ENCODE results near the gene ZC3H7A.
"Not testable (repeated sequence)": the region's sequence is repeated elsewhere in the genome, so short reads cannot be mapped to it uniquely, and the experiment has no call there.

ZC3H7A gene

GRCh38 chr16:11799509-11800381 is 2.7 kb upstream of the ZC3H7A start:
- no peak for DNase-seq

- no peak for DNase-seq
Measured at GRCh38 chr16:11799017-11799381, 1.9 kb upstream of the ZC3H7A start.

DNA sequence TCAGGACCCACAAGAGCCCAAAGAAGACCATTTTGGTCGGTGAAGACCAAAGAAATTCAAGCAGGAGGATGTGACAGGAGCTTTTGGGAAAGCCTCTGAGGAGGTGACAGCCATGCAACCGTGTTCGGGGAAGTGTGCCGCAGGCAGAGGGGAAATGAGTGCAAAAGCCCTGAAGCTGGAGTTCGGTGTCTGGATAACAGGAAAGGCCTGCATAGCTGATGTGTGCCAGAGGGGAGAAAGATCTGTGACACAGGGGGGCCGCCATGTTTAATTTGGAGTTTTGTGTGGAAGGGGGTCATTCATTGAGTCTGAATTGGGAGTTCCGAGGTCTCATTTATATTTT is 870 bp upstream of the ZC3H7A start:
- DNase-seq: no peak

DNA sequence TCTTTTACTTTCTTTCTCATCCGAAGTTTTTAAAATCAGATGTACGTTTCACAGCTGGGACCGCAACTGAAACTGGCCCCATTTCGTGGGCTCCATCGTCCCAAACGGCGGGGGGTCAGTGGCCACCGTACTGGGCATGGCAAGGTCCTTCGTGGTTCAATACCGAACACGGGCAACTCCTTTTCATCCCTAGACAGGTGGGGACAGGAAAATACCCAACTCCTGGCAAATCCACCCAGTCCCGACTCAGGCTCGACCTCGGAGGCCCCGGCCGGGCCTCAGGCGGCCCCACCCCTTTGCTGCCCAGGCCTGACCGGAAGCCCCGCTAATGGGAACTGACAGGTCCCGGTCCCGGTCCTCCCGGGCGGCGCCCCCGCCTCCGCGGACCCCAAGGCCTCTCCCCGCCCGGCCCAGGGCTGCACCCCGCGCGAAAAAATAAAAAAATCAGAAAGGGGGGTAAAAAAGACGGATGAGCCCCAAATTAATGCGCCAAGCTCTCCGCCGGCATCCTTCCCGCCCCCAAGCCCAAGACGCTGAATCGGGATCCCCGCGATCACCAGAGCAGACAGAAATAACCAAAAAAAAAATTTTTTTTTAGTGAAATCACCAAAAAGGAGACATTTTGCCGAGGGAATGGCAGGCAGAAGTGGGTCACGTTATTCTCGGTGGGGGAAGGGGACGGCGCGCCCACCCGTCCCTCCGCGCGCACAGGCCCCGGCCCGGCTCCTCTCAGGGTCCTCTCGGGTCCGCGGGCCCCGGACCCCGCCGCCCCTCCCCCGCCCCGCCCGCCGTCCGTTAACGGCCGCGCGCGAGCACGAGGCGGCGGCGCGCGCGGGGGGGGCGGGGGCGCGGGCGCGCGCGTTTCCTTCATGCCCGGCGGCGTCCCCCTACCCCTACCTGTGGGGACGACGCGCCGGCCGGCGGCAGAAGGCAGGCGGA is 562 bp downstream of the ZC3H7A start:
- DNase-seq: no peak

GRCh38 chr16:11795887-11796226 is 1.2 kb downstream of the ZC3H7A start:
- DNase-seq: no peak

DNA sequence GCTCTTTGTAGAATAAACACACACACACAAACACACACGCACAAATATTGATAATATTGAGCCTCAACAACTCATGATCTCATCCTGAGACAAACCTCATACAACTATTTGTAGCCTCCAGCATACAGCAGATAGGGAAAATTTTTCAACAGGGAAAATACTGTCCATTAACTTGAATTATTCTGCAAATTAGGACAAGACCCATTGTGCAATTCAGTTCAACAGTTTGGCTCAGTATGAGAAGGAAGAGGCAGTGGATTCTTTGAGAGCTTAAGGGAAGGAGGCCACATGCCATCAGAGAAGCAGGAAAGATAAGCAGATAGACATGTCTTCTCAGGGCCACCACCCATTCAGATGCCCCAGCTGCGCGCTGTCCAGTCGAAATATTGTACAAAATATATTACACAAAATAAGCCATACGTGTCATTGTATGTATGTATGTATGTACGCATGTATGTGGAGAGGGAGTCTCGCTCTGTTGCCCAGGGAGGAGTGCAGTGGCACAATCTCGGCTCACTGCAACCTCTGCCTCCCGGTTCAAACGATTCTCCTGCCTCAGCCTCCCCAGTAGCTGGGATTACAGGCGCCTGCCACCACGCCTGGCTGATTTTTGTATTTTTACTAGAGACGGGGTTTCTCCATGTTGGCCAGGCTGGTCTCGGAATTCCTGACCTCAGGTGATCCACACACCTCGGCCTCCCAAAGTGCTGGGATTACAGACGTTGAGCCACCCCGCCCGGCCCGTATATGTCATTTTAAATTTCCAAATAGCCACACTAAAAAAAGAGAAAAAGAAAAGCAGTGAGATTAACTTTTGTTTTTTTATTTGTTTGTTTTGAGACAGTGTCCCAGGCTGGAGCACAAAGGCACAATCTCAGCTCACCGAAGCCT is 1.8 kb downstream of the ZC3H7A start:
- no peak for DNase-seq

GRCh38 chr16:11794447-11794846 is 2.6 kb downstream of the ZC3H7A start:
- no peak for DNase-seq

- DNase-seq: no peak
Measured at GRCh38 chr16:11793840-11794239, 3.2 kb downstream of the ZC3H7A start.

- DNase-seq: peak; percentile 97
Measured at GRCh38 chr16:11792410-11793241, 4.4 kb downstream of the ZC3H7A start.

DNA sequence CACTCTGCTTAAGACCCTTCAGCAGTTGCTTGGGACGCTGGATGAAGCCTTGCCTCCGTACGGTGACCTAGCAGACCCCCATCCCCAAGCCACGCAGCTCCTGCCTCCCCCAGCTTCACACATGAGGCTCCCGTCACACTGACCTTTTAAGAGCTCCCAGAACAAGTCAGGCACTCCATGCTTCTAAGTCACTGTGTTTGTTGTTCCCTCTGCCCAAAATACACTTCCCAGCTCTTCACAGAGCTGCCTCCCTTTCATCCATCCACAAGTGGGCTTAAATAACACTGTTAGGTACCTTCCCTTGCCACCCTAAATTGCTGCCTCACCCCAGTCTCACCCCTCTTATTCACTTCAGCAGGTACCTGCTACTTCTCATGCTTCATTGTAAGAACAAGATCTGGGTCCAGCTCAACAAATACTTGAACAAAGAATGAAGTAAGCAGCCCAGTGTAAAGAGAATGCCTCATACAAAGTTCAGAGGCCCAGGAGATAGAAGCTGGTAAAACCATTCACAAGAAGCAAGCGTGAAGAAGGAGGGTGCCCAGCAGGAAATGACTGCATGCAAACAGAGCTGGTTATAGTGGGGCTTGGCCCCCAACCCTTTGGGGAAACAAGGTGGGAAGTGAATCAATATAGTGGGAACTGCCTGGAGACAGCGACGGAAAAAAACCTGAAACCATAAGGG is 5.8 kb downstream of the ZC3H7A start:
- DNase-seq: peak; percentile 94

DNA sequence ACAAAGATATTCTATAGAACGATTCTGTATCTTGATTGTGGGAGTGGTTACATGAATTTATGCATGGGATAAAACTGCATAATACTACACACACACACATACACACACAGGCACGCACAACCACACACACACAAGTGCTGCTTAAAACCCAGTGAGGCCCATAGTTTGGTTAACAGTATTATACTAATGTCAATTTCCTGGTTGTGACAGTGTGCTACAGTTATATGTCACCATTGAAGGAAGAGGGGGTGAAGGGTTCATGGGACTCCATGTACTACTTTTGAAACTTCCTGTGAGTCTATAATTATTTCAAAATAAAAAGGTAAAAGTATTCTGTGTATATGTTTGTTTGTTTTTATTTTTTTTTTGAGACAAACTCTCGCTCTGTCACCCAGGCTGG is 8.1 kb downstream of the ZC3H7A start:
- no peak for DNase-seq

DNA sequence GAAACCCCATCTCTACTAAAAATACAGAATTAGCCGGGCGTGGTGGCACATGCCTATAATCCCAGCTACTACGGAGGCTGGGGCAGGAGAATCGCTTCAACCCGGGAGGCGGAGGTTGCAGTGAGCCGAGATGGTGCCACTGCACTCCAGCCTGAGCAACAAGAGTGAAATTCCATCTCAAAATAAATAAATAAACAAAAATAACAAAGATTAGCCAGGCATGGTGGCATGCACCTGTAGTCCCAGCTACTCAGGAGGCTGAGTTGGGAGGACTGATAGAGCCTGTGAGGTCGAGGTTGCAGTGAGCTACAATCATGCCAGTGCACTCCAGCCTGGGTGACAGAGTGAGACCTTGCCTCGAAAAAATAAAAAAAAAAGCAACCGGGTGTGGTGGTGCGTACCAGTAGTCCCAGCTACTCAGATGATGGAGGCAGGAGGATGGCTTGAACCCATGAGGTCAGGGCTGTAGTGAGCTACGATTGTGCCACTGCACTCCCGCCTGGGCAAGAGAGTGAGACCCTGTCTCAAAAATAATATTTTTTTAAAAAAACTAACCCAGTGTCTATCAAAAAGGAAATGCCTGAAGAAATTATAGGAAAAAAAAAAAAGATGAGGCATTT is 12.0 kb downstream of the ZC3H7A start:
- DNase-seq: not testable (repeated sequence)

DNA sequence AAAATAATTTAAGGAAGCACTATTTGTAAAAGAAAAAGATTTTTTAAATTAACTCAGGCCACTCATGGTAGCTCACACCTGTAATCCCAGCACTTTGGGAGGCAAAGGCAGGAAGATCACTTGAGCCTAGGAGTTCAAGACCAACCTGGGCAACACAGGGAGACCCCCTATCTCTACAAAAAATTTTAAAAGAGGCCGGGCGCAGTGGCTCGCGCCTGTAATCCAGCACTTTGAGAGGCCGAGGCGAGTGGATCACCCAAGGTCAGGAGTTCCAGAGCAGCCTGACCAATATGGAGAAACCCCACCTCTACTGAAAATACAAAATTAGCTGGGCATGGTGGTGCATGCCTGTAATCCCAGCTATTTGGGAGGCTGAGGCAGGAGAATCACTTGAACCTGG is 12.7 kb downstream of the ZC3H7A start:
- DNase-seq: not testable (repeated sequence)

DNA sequence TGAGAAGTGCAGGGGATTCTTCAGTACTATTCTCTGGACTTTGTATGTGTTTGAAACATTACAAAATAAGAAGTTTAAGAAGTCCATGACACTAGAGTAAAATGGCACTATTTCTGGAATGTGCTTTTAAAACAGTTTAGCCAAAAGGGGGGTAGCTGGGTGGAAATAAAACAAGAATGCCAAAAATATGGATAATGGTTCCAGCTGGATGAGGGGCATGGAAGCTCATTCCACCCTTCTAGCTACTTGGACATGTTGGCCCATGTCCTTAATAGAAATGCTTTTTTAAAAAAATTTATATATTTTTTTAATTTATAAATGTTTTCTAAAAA is 13.1 kb downstream of the ZC3H7A start:
- DNase-seq: no peak

- no peak for DNase-seq
Measured at GRCh38 chr16:11783319-11784037, 13.6 kb downstream of the ZC3H7A start.

DNA sequence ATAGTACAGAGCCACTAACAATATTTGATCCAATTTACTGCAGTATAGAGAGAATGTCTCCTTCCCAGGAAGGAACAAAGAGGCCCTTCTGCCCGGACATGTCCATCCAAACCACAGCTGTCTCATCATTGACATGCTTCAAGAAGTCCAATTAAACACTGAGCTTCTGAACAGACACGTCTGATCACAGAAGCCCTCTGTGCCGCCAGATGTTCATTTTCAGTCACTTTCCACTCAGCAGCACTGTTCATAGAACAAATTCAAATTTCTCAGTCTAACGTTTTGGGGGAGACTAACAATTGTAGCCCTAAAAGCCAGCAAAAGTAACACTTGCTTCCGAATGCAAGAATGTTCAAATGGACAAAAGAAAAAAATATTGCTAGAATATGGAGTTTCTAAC is 15.3 kb downstream of the ZC3H7A start:
- no peak for DNase-seq

DNA sequence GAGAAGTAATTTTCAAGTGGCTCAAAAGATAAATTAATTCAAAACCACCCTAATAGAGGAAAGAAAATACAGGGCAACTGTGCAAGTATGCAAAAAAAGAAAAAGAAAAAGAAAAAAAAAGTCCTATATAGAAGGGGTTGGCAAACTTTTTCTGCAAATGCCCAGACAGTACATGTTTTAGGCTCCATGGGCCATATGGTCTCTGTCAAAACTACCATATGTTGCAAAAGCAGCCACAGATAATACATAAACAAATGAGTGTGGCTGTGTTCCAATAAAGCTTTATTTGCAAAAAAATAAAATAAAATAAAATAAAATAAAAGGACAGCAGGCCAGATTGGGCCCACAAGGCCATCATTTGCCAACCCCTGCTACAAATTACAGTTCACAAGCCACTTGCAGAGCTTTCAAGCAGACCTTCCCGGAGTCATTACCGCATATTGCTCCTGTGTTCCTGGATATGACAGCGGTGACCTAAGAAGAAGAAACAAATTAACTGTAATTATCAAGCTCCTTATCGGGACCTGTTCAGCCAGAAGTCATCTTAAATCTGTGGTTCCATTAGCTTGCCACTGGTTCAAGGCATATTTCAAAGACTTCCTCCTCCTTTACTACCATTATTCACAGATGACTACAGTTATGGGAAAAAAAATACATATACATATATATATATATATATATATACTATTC is 15.9 kb downstream of the ZC3H7A start:
- DNase-seq: no peak

DNA sequence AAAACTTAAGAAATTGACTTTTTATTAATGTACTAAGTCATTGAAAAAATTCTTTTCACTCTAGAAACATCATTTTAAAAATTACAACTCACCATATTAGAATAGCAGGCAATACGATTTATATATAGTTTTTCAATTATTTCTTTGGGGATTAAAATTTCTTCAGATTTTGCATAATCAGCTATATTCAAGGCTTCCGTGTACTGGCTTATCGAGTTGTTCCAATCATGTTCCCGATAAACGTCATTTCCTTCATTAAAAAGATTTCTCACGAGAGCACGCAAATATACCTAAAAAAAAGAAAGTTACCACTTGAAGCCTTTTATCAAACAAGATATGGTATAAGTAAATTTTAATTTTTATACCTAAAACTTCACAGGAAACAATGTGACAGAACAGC is 18.0 kb downstream of the ZC3H7A start:
- no peak for DNase-seq

GRCh38 chr16:11774065-11774626 is 22.9 kb downstream of the ZC3H7A start:
- DNase-seq: no peak

DNA sequence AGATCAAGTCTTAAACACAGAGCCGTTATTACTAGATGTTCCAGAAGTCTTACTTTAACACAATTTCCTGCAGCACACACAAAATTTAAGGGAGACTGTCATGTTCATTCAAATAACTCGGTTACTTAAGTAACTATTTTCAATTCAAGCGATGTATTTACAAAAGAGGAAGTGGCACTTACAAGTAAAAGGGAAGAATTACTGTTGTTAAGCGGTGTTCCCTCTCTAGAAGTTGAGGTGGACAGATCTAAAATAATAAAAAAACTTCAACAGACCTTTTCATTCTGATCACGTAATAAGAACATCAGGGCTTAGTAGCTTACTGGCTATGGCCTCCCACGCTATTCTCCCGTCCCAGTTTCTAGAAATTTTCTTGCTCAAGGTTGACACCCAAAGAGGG is 28.2 kb downstream of the ZC3H7A start:
- DNase-seq: no peak

Data from DMS79 (cell line).